H9 (cell line): ENCODE results near the gene GRB10. TPM values are rescaled to one million over a fixed set of nuclear protein-coding genes. Genes with fewer than 3 reads are reported as not detected.

ENCODE experiments used
- DNase-seq: peaks from one replicate; pipeline ENCODE4 v3.0.0-alpha.2; 2017
- H2AFZ ChIP-seq: one replicate; pipeline ENCODE4 v1.6.1; 2013; ENCODE audit warnings: mild to moderate bottlenecking, low read length, control low read depth, moderate library complexity
- H2AK5ac ChIP-seq: 2 replicates; pipeline ENCODE4 v1.6.1; 2013; ENCODE audit warnings: low read length, control low read depth, mixed read lengths; ENCODE audit not compliant: insufficient read length
- H2BK120ac ChIP-seq: one replicate; pipeline ENCODE4 v1.6.1; 2013; ENCODE audit warnings: low read depth, mild to moderate bottlenecking, low read length, control low read depth, inconsistent platforms; ENCODE audit not compliant: poor library complexity, severe bottlenecking
- H2BK12ac ChIP-seq: 2 replicates; pipeline ENCODE4 v1.6.1; 2013; ENCODE audit warnings: low read length, control low read depth, mixed read lengths, low read depth; ENCODE audit not compliant: insufficient read length
- H2BK15ac ChIP-seq: 2 replicates; pipeline ENCODE4 v1.6.1; 2013; ENCODE audit warnings: low read depth, low read length, control low read depth
- H2BK20ac ChIP-seq: one replicate; pipeline ENCODE4 v1.6.1; 2013; ENCODE audit warnings: low read depth, mild to moderate bottlenecking, low read length, control low read depth, inconsistent platforms; ENCODE audit not compliant: poor library complexity, severe bottlenecking
- H2BK5ac ChIP-seq: 2 replicates; pipeline ENCODE4 v1.6.1; 2013; ENCODE audit warnings: low read length, control low read depth, mixed read lengths; ENCODE audit not compliant: insufficient read length
- H3K14ac ChIP-seq: 2 replicates; pipeline ENCODE4 v1.6.1; 2013; ENCODE audit warnings: low read length, control low read depth; ENCODE audit not compliant: insufficient read depth
- H3K18ac ChIP-seq: 2 replicates; pipeline ENCODE4 v1.6.1; 2013; ENCODE audit warnings: low read depth, mild to moderate bottlenecking, mixed read lengths, low read length, control low read depth; ENCODE audit not compliant: insufficient read length
- H3K23ac ChIP-seq: 2 replicates; pipeline ENCODE4 v1.6.1; 2013; ENCODE audit warnings: low read length, control low read depth, mixed read lengths, low read depth; ENCODE audit not compliant: insufficient read length
- H3K23me2 ChIP-seq: 2 replicates; pipeline ENCODE4 v1.6.1; 2013; ENCODE audit warnings: low read depth, mild to moderate bottlenecking, mixed read lengths, low read length, control low read depth; ENCODE audit not compliant: insufficient read length, poor library complexity, severe bottlenecking
- H3K27ac ChIP-seq: 2 replicates; pipeline ENCODE4 v1.5.1; 2013; ENCODE audit warnings: low read length, control low read depth, mixed read lengths, low read depth; ENCODE audit not compliant: insufficient read length
- H3K27me3 ChIP-seq: 2 replicates; pipeline ENCODE4 v1.6.1; 2013; ENCODE audit warnings: low read length, control low read depth, inconsistent platforms; ENCODE audit not compliant: insufficient read depth
- H3K4ac ChIP-seq: 2 replicates; pipeline ENCODE4 v1.6.1; 2013; ENCODE audit warnings: low read depth, mild to moderate bottlenecking, control low read depth, inconsistent platforms, low read length, moderate library complexity
- H3K4me1 ChIP-seq: 2 replicates; pipeline ENCODE4 v1.6.1; 2013; ENCODE audit warnings: low read length, control low read depth, inconsistent platforms; ENCODE audit not compliant: insufficient read depth
- H3K4me2 ChIP-seq: 2 replicates; pipeline ENCODE4 v1.6.1; 2013; ENCODE audit warnings: low read length, control low read depth, mixed read lengths; ENCODE audit not compliant: insufficient read length, insufficient read depth
- H3K56ac ChIP-seq: 2 replicates; pipeline ENCODE4 v1.6.1; 2013; ENCODE audit warnings: low read depth, mild to moderate bottlenecking, mixed read lengths, low read length, control low read depth; ENCODE audit not compliant: insufficient read length
- H3K79me1 ChIP-seq: 2 replicates; pipeline ENCODE4 v1.6.1; 2013; ENCODE audit warnings: low read depth, mild to moderate bottlenecking, moderate library complexity, low read length, control low read depth, inconsistent platforms; ENCODE audit not compliant: insufficient read depth, poor library complexity, severe bottlenecking
- H3K79me2 ChIP-seq: 2 replicates; pipeline ENCODE4 v1.6.1; 2013; ENCODE audit warnings: low read length, control low read depth, inconsistent platforms; ENCODE audit not compliant: insufficient read depth
- H3K9ac ChIP-seq: 2 replicates; pipeline ENCODE4 v1.6.1; 2013; ENCODE audit warnings: low read length, control low read depth, mixed read lengths; ENCODE audit not compliant: insufficient read length; ENCODE audit errors: extremely low read depth
- H3K9me3 ChIP-seq: one replicate; pipeline ENCODE4 v1.6.1; 2013; ENCODE audit warnings: low read depth, low read length, inconsistent platforms; ENCODE audit not compliant: control insufficient read depth
- H3T11ph ChIP-seq: one replicate; pipeline ENCODE4 v1.6.1; 2013; ENCODE audit warnings: mild to moderate bottlenecking, low read length, control low read depth, inconsistent platforms
- H4K20me1 ChIP-seq: one replicate; pipeline ENCODE4 v1.6.1; 2013; ENCODE audit not compliant: control insufficient read depth, insufficient read length, insufficient read depth
- H4K5ac ChIP-seq: 2 replicates; pipeline ENCODE4 v1.6.1; 2013; ENCODE audit warnings: low read depth, mild to moderate bottlenecking, mixed read lengths, low read length, control low read depth; ENCODE audit not compliant: insufficient read length
- H4K8ac ChIP-seq: replicated peaks from 2 replicates; pipeline ENCODE4 v1.6.1; 2013; ENCODE audit warnings: low read length, control low read depth, mixed read lengths, low read depth; ENCODE audit not compliant: insufficient read length
- H4K91ac ChIP-seq: 2 replicates; pipeline ENCODE4 v1.6.1; 2013; ENCODE audit warnings: low read depth, mild to moderate bottlenecking, moderate library complexity, mixed read lengths, low read length, control low read depth; ENCODE audit not compliant: insufficient read length
- H3K27ac Mint-ChIP-seq, 3 experiments: 2 replicates in 2 of 3; 3 replicates in 1 of 3; pipeline ENCODE4 v1.8.0; 2020 to 2021; ENCODE audit warnings: mixed read lengths in 3 of 3, mild to moderate bottlenecking in 1 of 3, moderate library complexity in 1 of 3
- H3K27me3 Mint-ChIP-seq: 2 replicates; pipeline ENCODE4 v1.8.0; 2021; ENCODE audit warnings: low read depth, mild to moderate bottlenecking, moderate library complexity, mixed read lengths
- H3K36me3 Mint-ChIP-seq, 3 experiments: 2 replicates in 2 of 3; 3 replicates in 1 of 3; pipeline ENCODE4 v1.8.0; 2020 to 2021; ENCODE audit warnings: low read depth in 3 of 3, mixed read lengths in 3 of 3; ENCODE audit not compliant: insufficient read depth in 1 of 3
- H3K4me1 Mint-ChIP-seq, 2 experiments: 2 replicates each; pipeline ENCODE4 v1.8.0; 2020; ENCODE audit warnings: mixed read lengths in 2 of 2
- H3K4me3 Mint-ChIP-seq, 2 experiments: 2 replicates in 1 of 2; 3 replicates in 1 of 2; pipeline ENCODE4 v1.8.0; 2020 to 2021; ENCODE audit warnings: mild to moderate bottlenecking in 2 of 2, mixed read lengths in 2 of 2, moderate library complexity in 1 of 2
- H3K9me3 Mint-ChIP-seq, 2 experiments: 2 replicates in 1 of 2; 3 replicates in 1 of 2; pipeline ENCODE4 v1.8.0; 2020; ENCODE audit warnings: mild to moderate bottlenecking in 2 of 2, mixed read lengths in 2 of 2, moderate library complexity in 1 of 2
- whole genome bisulfite sequencing: extraction: QIAGEN DNeasy Blood & Tissue Kit; methylation state at CpG from one replicate; pipeline ENCODE4 v1.1.7; 2013; ENCODE audit warnings: missing lambda C conversion rate, low lambda C conversion rate, mixed read lengths; ENCODE audit not compliant: insufficient read length; ENCODE audit errors: extremely low coverage; 5-methylcytosine and 5-hydroxymethylcytosine counted together
- total RNA-seq: library from RNA; stranded (reverse); gene quantifications from 2 replicates; pipeline ENCODE4 v1.2.1, GENCODE V29; 2021
- TF ChIP-seq, protein P1 (sequence below): fragments of 200-600 bp; sonication (generic); conservative IDR thresholded peaks from 3 replicates; pipeline ENCODE4 v1.8.0; 2021; ENCODE audit warnings: antibody characterized with exemption, mild to moderate bottlenecking

GRB10 gene
- total RNA-seq, 1 experiment from 2014 or later, result 108 TPM

DNA sequence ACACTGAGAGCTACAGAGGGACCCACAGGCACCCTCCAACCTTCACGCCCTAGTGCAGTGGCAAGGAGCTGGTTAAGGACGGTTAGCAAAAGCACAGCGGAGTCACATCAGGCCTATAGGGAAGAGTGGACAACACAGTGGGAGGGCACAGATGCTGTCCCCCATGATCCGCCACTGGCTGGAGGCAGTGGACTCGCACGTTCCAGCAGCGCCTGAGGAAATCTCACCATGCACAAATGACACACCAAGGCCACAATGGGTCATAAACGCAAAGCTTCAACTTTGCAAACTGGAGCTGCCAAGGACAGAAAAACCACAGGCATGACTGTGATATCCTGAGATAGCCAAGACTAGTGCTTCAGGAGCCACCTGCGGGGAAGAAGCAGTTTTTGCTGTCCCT, 58.8 kb downstream of the GRB10 start:
- Histone ChIP-seq H3K4me1 (no peaks in the 10 kb centered on the region), H3K79me2 (peaks cover 10% of the 10 kb centered on the region; the same call in 1 of the 2 replicates)

More for the DNA sequence above, 58.8 kb downstream of the GRB10 start:
- peak overlapping the region in 1 of 3 experiments; percentile 23; a peak in 1 of 7 replicates for H3K27ac Mint-ChIP-seq
- H3K27ac ChIP-seq, result no peak overlapping the region
- no peak overlapping the region for H3K14ac ChIP-seq
- no peak overlapping the region for H4K8ac ChIP-seq
- H4K5ac ChIP-seq, result no peak overlapping the region
- no peak overlapping the region for H3K4ac ChIP-seq
- TF ChIP-seq, protein P1, sequence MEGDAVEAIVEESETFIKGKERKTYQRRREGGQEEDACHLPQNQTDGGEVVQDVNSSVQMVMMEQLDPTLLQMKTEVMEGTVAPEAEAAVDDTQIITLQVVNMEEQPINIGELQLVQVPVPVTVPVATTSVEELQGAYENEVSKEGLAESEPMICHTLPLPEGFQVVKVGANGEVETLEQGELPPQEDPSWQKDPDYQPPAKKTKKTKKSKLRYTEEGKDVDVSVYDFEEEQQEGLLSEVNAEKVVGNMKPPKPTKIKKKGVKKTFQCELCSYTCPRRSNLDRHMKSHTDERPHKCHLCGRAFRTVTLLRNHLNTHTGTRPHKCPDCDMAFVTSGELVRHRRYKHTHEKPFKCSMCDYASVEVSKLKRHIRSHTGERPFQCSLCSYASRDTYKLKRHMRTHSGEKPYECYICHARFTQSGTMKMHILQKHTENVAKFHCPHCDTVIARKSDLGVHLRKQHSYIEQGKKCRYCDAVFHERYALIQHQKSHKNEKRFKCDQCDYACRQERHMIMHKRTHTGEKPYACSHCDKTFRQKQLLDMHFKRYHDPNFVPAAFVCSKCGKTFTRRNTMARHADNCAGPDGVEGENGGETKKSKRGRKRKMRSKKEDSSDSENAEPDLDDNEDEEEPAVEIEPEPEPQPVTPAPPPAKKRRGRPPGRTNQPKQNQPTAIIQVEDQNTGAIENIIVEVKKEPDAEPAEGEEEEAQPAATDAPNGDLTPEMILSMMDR, result no peak
- no peak overlapping the region for H2AFZ ChIP-seq
- H4K20me1 ChIP-seq, result no peaks in the 10 kb centered on the region
- H3K4me3 Mint-ChIP-seq, result no peak overlapping the region
- H3K23ac ChIP-seq, result no peak overlapping the region
- H2BK5ac ChIP-seq, result no peak overlapping the region
- no peak overlapping the region for H3K4me2 ChIP-seq
- no peaks in the 10 kb centered on the region for H3K9me3 Mint-ChIP-seq
- no peak overlapping the region for H2BK15ac ChIP-seq
- peaks cover 10% of the 10 kb centered on the region for H3K79me1 ChIP-seq
- no peaks in the 10 kb centered on the region for H3K27me3 ChIP-seq
- no peaks in the 10 kb centered on the region for H3K27me3 Mint-ChIP-seq
- WGBS, result no CpG with 5 or more reads among the region's 9 CpGs
- H3K36me3 Mint-ChIP-seq, result peaks cover 2 to 18% (median 3%) of the 10 kb centered on the region in 3 experiments; a peak in 4 of 7 replicates
- H4K91ac ChIP-seq, result no peak overlapping the region
- H3K56ac ChIP-seq, result no peak overlapping the region
- no peak overlapping the region for H2AK5ac ChIP-seq
- no peak overlapping the region for H3K18ac ChIP-seq
- no peak overlapping the region for H2BK120ac ChIP-seq
- peaks cover 26 to 28% of the 10 kb centered on the region in 2 experiments for H3K4me1 Mint-ChIP-seq
- H3K9ac ChIP-seq, result no peak overlapping the region
- no peak for DNase-seq
- no peak overlapping the region for H2BK12ac ChIP-seq
- no peak overlapping the region for H3T11ph ChIP-seq
- no peaks in the 10 kb centered on the region for H3K23me2 ChIP-seq
- H3K9me3 ChIP-seq, result no peaks in the 10 kb centered on the region
- no peak overlapping the region for H2BK20ac ChIP-seq
